Aorta (tissue), 5 donors: ENCODE measurements around the gene COA1. TPM values are rescaled to one million over a fixed set of nuclear protein-coding genes. Genes with fewer than 3 reads are reported as not detected.
"Not testable (repeated sequence)": the region's sequence is repeated elsewhere in the genome, so short reads cannot be mapped to it uniquely, and the experiment has no call there.

Source experiments
- ATAC-seq: fragments of 200-7000 bp; cut with Tn5 transposase; one replicate; pipeline ENCODE4 v1.9.1; 2022; ENCODE audit warnings: moderate library complexity; ENCODE audit not compliant: low FRiP score
- DNase-seq, 2 donors: peaks; one replicate each; pipeline ENCODE4 v3.0.0-alpha.2; 2020
- H3K27ac ChIP-seq, 2 donors: one replicate each; pipeline ENCODE4 v1.5.1; 2013; ENCODE audit warnings: low read length in 2 of 2, mild to moderate bottlenecking in 2 of 2, moderate library complexity in 2 of 2, control low read depth in 1 of 2, inconsistent platforms in 1 of 2, low read depth in 1 of 2
- H3K27me3 ChIP-seq, 2 donors: one replicate each; pipeline ENCODE4 v1.6.1; 2013; ENCODE audit warnings: control low read depth in 1 of 2, low read length in 1 of 2, mild to moderate bottlenecking in 1 of 2, moderate library complexity in 1 of 2; ENCODE audit not compliant: insufficient read depth in 2 of 2, control insufficient read depth in 1 of 2
- H3K36me3 ChIP-seq, 2 donors: one replicate each; pipeline ENCODE4 v1.6.1; 2013; ENCODE audit warnings: control low read depth in 1 of 2, low read length in 1 of 2, mild to moderate bottlenecking in 1 of 2; ENCODE audit not compliant: insufficient read depth in 2 of 2, control insufficient read depth in 1 of 2
- H3K4me1 ChIP-seq, 2 donors: one replicate each; pipeline ENCODE4 v1.6.1; 2013; ENCODE audit warnings: low read length in 2 of 2, control low read depth in 1 of 2, mild to moderate bottlenecking in 1 of 2, moderate library complexity in 1 of 2; ENCODE audit not compliant: insufficient read depth in 2 of 2, control insufficient read depth in 1 of 2
- H3K4me3 ChIP-seq, 2 donors: one replicate each; pipeline ENCODE4 v1.5.1; 2013; ENCODE audit warnings: low read length in 2 of 2, control low read depth in 1 of 2, mild to moderate bottlenecking in 1 of 2
- H3K9me3 ChIP-seq: one replicate; pipeline ENCODE4 v1.6.1; 2013; ENCODE audit warnings: mild to moderate bottlenecking, low read length; ENCODE audit not compliant: control insufficient read depth
- WGBS, 2 donors: extraction: QIAGEN DNeasy Blood & Tissue Kit; methylation state at CpG; one replicate each; pipeline ENCODE4 v1.1.7; 2013; 5-methylcytosine and 5-hydroxymethylcytosine counted together
- intact Hi-C, 2 donors: fragments of 100-400 bp; cut with DNase I; formaldehyde crosslinking; loops; one replicate each; pipeline versions ENCODE4 v1.14.2 to v1.15.0; 2022
- polyA plus RNA-seq, 2 donors: library from polyadenylated mRNA; stranded (reverse); fragments of 200-250 nt; gene quantifications; one replicate each; pipeline ENCODE4 v1.2.3, GENCODE V29; 2013
- total RNA-seq, 2 donors: library from RNA; stranded (reverse); fragmentation: NEBNext Ultra II Directional; extraction: Animal tissue kit (Norgen Biotek cat#: 25700); gene quantifications; one replicate each; pipeline ENCODE4 v1.2.1, GENCODE V29; 2021
- donor health status: healthy with polysubstance abuse.
- donor health status: Bipolar disorder and iron deficiency.
- donor health status: DM: no; HTN: no; CAD: no.
- donor health status: DM: no; HTN: no; CAD: no.
- donor health status: DM: yes; HTN: yes; CAD: no.

COA1 gene
- total and polyA plus RNA-seq, 4 donors = 36.5 to 57.2 (median 51.5) TPM

DNA sequence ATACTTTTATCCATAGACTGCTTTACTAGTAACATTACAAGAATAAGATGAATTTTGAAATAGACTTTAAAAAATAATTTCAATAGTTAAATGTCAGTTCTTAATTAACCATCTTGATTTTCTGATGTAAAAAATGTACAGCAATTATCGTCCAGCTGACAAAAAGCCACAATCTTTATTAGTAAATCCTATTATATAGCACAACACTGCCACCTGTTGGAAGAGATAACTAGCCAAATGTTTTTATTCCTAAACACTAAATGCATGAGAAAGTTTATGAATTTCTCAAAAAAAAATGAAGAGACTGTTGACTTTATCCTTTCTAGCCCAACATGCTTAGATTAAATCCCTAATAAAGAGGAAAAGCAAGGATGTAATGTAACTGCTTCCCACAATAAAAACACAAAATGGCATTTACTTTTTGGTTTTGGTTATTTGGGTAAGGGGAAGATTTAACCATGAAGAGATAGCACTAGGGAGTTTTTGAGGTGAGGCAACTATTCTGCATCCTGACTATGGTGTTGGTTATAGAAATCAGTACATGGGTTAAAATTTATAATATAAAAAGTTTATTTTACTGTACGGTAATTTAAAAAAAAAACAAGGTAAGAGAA, 8.0 kb downstream of the COA1 start:
- H3K4me1 ChIP-seq = no peaks in the 10 kb centered on the region
- 29 to 32% methylated on average over 2 of the region's 2 CpGs for WGBS, 2 donors
- DNase-seq (no peak), ATAC-seq (no peak)
- no peaks in the 10 kb centered on the region for H3K36me3 ChIP-seq
- H3K27me3 ChIP-seq = no peaks in the 10 kb centered on the region
- H3K27ac ChIP-seq = no peak overlapping the region
- no peaks in the 10 kb centered on the region for H3K9me3 ChIP-seq
- intact Hi-C loops = loop anchor here (1.0 to 10.0 kb wide), 3 partner anchors 139 to 786 kb away; partner anchors contain the start of genes MRPL32 (in 1 of the 2), PSMA2 (in 1 of the 2) and STK17A (in 1 of the 2)
- H3K4me3 ChIP-seq = no peak overlapping the region

DNA sequence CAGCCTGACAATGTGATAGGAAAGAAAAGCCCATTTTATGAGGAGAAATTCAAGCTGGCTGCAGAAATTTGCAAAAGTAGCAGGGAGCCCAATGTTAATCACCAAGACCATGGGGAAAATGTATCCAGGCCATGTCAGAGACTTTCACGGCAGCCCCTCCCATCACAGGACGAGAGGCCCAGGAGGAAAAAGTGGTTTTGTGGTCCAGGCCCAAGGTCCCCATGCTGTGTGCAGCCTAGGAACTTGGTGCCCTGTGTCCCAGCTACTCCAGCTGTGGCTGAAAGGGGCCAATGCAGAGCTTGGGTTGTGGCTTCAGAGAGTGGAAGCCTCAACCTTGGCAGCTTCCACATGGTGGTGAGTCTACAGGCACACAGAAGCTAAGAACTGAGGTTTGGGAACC, 12.7 kb downstream of the COA1 start:
- no peak overlapping the region for H3K4me3 ChIP-seq
- no peaks in the 10 kb centered on the region for H3K27me3 ChIP-seq
- WGBS, 2 donors = 86 to 89% methylated on average over 2 of the region's 2 CpGs
- H3K27ac ChIP-seq = no peak overlapping the region
- no peaks in the 10 kb centered on the region for H3K4me1 ChIP-seq
- intact Hi-C loops = no loop called here
- no peak for DNase-seq
- no peaks in the 10 kb centered on the region for H3K9me3 ChIP-seq
- ATAC-seq = no peak
- H3K36me3 ChIP-seq = no peaks in the 10 kb centered on the region

DNA sequence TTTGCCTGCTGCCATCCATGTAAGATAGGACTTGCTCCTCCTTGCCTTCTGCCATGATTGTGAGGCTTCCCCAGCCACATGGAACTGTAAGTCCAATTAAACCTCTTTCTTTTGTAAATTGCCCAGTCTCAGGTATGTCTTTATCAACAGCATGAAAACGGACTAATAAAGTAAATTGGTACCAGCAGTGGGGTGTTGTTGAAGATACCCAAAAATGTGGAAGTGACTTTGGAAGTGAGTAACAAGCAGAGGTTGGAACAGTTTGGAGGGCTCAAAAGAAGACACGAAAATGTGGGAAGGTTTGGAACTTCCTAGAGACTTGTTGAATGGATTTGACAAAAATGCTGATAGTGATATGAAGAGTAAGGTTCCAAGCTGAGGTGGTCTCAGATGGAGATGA, 13.4 kb downstream of the COA1 start:
- H3K4me1 ChIP-seq, H3K27me3 ChIP-seq, DNase-seq, H3K4me3 ChIP-seq, H3K9me3 ChIP-seq, ATAC-seq, H3K36me3 ChIP-seq, intact Hi-C loops, H3K27ac ChIP-seq: not testable (repeated sequence)
- 93 to 95% methylated on average over 2 of the region's 2 CpGs for WGBS, 2 donors

DNA sequence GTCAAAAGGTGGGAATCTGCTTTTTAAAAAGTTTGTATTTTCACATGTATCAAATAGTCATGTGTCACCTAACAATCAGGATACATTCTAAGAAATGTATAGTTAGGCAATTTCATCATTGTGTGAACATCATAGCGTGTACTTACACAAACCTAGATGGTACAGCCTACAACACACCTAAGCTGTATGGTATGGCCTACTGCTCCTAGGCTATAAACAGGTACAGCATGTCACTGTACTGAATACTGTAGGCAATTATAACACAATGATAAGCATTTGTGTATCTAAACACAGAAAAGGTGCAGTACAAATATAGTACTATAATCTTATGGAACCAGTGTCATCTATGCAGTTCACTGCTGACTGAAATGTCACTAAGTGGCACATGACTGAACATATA, 17.8 kb downstream of the COA1 start:
- H3K27me3 ChIP-seq = no peaks in the 10 kb centered on the region
- no peak overlapping the region for H3K4me3 ChIP-seq
- H3K4me1 ChIP-seq = no peaks in the 10 kb centered on the region
- H3K36me3 ChIP-seq = no peaks in the 10 kb centered on the region
- H3K9me3 ChIP-seq = no peaks in the 10 kb centered on the region
- H3K27ac ChIP-seq = no peak overlapping the region
- no peak for ATAC-seq
- WGBS, 2 donors = 97 to 99% methylated on average over 1 of the region's 1 CpG
- intact Hi-C loops = no loop called here
- DNase-seq = no peak

DNA sequence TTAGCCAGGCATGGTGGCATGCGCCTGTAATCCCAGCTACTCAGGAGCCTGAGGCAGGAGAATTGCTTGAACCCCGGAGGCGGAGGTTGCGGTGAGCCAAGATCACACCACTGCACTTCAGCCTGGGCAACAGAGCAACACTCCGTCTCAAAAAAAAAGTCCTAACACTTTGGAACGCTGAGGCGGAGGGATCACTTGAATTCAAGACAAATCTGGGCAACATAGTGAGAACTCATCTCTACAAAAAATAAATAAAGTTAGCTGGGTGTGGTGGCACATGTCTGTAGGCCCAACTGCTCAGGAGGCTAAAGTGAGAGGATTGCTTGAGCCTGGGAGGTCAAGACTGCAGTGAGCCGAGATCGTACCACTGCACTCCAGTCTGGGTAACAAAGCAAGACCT, 21.3 kb downstream of the COA1 start:
- ATAC-seq, H3K4me3 ChIP-seq: not testable (repeated sequence)
- 92 to 93% methylated on average over 9 of the region's 9 CpGs for WGBS, 2 donors

DNA sequence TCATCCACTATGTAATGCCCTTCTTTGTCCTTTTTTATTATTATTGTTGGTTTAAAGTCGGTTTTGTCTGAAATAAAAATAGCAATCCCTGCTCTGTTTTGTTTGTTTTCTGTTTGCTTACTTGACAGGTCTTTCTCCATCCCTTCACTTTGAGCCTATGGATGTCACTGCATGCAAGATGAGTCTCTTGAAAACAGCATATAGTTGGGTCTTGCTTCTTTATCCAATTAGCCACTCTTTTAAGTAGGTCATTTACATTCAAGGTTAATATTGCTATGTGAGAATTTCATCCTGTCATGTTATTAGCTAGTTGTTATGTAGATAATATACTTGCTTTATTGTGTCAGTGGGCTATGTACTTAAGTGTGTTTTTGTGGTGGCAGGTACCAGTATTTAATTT, 25.8 kb downstream of the COA1 start:
- Histone ChIP-seq H3K9me3 (no peaks in the 10 kb centered on the region), H3K4me1 (no peaks in the 10 kb centered on the region), H3K27ac (no peak overlapping the region), H3K36me3 (no peaks in the 10 kb centered on the region), H3K4me3 (no peak overlapping the region), H3K27me3 (no peaks in the 10 kb centered on the region)
- WGBS, 2 donors = 59 to 61% methylated on average over 1 of the region's 1 CpG
- DNase-seq = no peak
- no peak for ATAC-seq
- intact Hi-C loops = no loop called here

More for the DNA sequence above, 21.3 kb downstream of the COA1 start:
- H3K36me3 ChIP-seq, H3K9me3 ChIP-seq, H3K4me1 ChIP-seq, H3K27me3 ChIP-seq, intact Hi-C loops, H3K27ac ChIP-seq, DNase-seq: not testable (repeated sequence)

DNA sequence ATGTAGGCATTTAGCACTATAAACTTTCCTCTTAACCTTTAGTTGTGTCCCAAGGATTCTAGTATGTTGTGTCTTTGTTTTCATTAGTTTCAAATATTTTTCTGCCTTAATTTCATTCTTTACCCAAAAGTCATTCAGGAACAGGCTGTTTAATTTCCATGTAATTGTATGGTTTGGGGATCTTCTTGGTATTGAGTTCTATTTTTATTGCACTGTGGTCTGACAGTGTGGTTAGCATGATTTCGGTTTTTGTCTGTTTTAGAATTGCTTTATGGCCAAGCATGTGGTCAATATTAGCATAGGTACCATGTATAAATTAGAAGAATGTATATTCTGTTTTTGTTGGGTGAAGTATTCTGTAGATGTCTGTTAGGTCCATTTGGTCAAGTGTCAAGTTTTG, 26.3 kb downstream of the COA1 start:
- Histone ChIP-seq H3K27ac (no peak overlapping the region), H3K27me3 (no peaks in the 10 kb centered on the region), H3K36me3 (no peaks in the 10 kb centered on the region), H3K4me1 (no peaks in the 10 kb centered on the region), H3K9me3 (no peaks in the 10 kb centered on the region), H3K4me3 (no peak overlapping the region)
- DNase-seq = no peak
- no peak for ATAC-seq
- 93 to 94% methylated on average over 1 of the region's 1 CpG for WGBS, 2 donors
- intact Hi-C loops = no loop called here

DNA sequence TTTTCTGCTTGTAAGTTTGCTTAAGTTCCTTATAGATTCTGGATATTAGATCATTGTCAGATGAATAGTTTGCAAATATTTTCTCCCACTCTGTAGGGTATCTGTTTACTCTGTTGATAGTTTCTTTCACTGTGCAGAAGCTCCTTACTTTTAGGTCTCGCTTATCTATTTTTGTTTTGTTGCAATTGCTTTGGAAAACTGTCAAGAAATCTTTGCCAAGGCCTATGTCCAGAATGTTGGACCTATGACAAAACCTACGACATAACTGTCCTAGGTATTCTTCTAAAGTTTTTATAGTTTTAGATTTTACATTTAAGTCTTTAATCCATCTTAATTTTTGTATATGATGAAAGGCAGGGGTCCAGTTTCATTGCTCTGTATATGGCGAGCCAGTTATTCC, 27.4 kb downstream of the COA1 start:
- 81 to 84% methylated on average over 3 of the region's 3 CpGs for WGBS, 2 donors
- Histone ChIP-seq H3K27ac (no peak overlapping the region), H3K27me3 (no peaks in the 10 kb centered on the region), H3K4me1 (no peaks in the 10 kb centered on the region), H3K4me3 (no peak overlapping the region), H3K36me3 (no peaks in the 10 kb centered on the region), H3K9me3 (no peaks in the 10 kb centered on the region)
- DNase-seq = no peak
- intact Hi-C loops = loop anchor here in 1 of 2 donors (2.0 kb wide), 1 partner anchor 17 kb away; no protein-coding TSS in a partner anchor
- no peak for ATAC-seq

DNA sequence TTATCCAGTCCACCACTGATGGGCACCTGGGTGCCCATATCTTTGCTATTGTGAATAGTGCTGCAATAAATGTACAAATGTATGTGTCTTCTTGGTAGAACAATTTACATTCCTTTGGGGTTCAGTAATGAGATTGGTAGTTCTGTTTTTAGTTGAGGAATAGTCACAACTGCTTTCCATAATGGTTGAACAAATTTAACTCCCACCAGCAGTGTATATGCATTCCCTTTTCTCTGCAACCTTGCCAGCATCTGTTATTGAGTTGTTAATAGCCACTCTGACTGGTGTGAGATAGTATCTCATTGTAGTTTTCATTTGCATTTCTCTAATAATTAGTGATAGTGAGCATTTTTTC, 27.8 kb downstream of the COA1 start:
- no peak overlapping the region for H3K27ac ChIP-seq
- no peak overlapping the region for H3K4me3 ChIP-seq
- no peaks in the 10 kb centered on the region for H3K27me3 ChIP-seq
- no peaks in the 10 kb centered on the region for H3K36me3 ChIP-seq
- H3K9me3 ChIP-seq = no peaks in the 10 kb centered on the region
- ATAC-seq (no peak), DNase-seq (no peak)
- no peaks in the 10 kb centered on the region for H3K4me1 ChIP-seq
- intact Hi-C loops = loop anchor here in 1 of 2 donors (2.0 kb wide), 1 partner anchor 17 kb away; no protein-coding TSS in a partner anchor
